Glutamatergic neuron (in vitro differentiated cells): ENCODE data around the gene KRTAP19-5. TPM values are rescaled to one million over a fixed set of nuclear protein-coding genes. Genes with fewer than 3 reads are reported as not detected.

Experiments
- DNase-seq: peaks from one replicate; pipeline ENCODE4 v3.0.0; 2022
- H3K27ac Mint-ChIP-seq: one replicate; pipeline ENCODE4 v1.8.0; 2020; ENCODE audit warnings: mild to moderate bottlenecking, mixed read lengths, inconsistent platforms; ENCODE audit not compliant: unreplicated experiment
- H3K27me3 Mint-ChIP-seq: one replicate; pipeline ENCODE4 v1.8.0; 2020; ENCODE audit warnings: mild to moderate bottlenecking, moderate library complexity, mixed read lengths, inconsistent platforms; ENCODE audit not compliant: unreplicated experiment
- H3K36me3 Mint-ChIP-seq: one replicate; pipeline ENCODE4 v1.8.0; 2020; ENCODE audit warnings: mild to moderate bottlenecking, mixed read lengths, inconsistent platforms; ENCODE audit not compliant: unreplicated experiment
- H3K4me1 Mint-ChIP-seq: one replicate; pipeline ENCODE4 v1.8.0; 2020; ENCODE audit warnings: mild to moderate bottlenecking, low read depth, mixed read lengths, inconsistent platforms; ENCODE audit not compliant: unreplicated experiment
- H3K4me3 Mint-ChIP-seq: one replicate; pipeline ENCODE4 v1.8.0; 2020; ENCODE audit warnings: mild to moderate bottlenecking, mixed read lengths, inconsistent platforms; ENCODE audit not compliant: unreplicated experiment
- H3K9me3 Mint-ChIP-seq: one replicate; pipeline ENCODE4 v1.8.0; 2020; ENCODE audit warnings: mild to moderate bottlenecking, moderate library complexity, mixed read lengths, inconsistent platforms; ENCODE audit not compliant: unreplicated experiment
- CTCF ChIP-seq: fragments of 200-600 bp; sonication (generic); IDR thresholded peaks from one replicate; pipeline ENCODE4 v1.5.0; 2021; ENCODE audit not compliant: partially characterized antibody, unreplicated experiment
- total RNA-seq: library from RNA; stranded (reverse); fragmentation: NEBNext Ultra II Directional; extraction: Animal tissue kit (Norgen Biotek cat#: 25700); gene quantifications from one replicate; pipeline ENCODE4 v1.2.1, GENCODE V29; 2021; ENCODE audit not compliant: unreplicated experiment

KRTAP19-5 gene
- total RNA-seq, 1 donor from 2014 or later, result not detected

GRCh38 chr21:30497065-30497464 is 4.9 kb downstream of the KRTAP19-5 start, which contains the start of gene KRTAP19-4:
Gene KRTAP19-4, minus strand, starts transcription at chr21:30497165. Its CDS starts 55 bp downstream, at chr21:30497110.
- Mint-ChIP-seq H3K27ac (no peak within 1 kb of the TSS), H3K4me3 (no peak within 1 kb of the TSS), H3K27me3 (no peaks in the 10 kb centered on the region), H3K9me3 (no peaks in the 10 kb centered on the region), H3K36me3 (no peaks in the 10 kb centered on the region), H3K4me1 (no peaks in the 10 kb centered on the region)
- DNase-seq, result no peak
- no peak for TF ChIP-seq CTCF

GRCh38 chr21:30491963-30492428 is 9.9 kb downstream of the KRTAP19-5 start, which contains the start of gene KRTAP19-3:
Gene KRTAP19-3, minus strand, starts transcription at chr21:30492013. Its CDS starts 56 bp downstream, at chr21:30491957.
- no peaks in the 10 kb centered on the region for H3K36me3 Mint-ChIP-seq
- no peak for DNase-seq

GRCh38 chr21:30487336-30487735 is 14.6 kb downstream of the KRTAP19-5 start, which contains the start of gene KRTAP19-2:
Gene KRTAP19-2, minus strand, starts transcription at chr21:30487436. Its CDS starts 88 bp downstream, at chr21:30487348.
- H3K27ac Mint-ChIP-seq, result no peak within 1 kb of the TSS
- H3K27me3 Mint-ChIP-seq, result peaks cover 2% of the 10 kb centered on the region
- no peaks in the 10 kb centered on the region for H3K36me3 Mint-ChIP-seq
- no peak for DNase-seq
- H3K4me1 Mint-ChIP-seq, result no peaks in the 10 kb centered on the region
- H3K9me3 Mint-ChIP-seq, result no peaks in the 10 kb centered on the region
- no peak within 1 kb of the TSS for H3K4me3 Mint-ChIP-seq
- TF ChIP-seq CTCF, result no peak

More at GRCh38 chr21:30491963-30492428, 9.9 kb downstream of the KRTAP19-5 start, which contains the start of gene KRTAP19-3:
- no peaks in the 10 kb centered on the region for H3K4me1 Mint-ChIP-seq
- TF ChIP-seq CTCF, result no peak
- H3K27ac Mint-ChIP-seq, result no peak within 1 kb of the TSS
- no peak within 1 kb of the TSS for H3K4me3 Mint-ChIP-seq
- no peaks in the 10 kb centered on the region for H3K27me3 Mint-ChIP-seq
- H3K9me3 Mint-ChIP-seq, result no peaks in the 10 kb centered on the region

- no peaks in the 10 kb centered on the region for H3K9me3 Mint-ChIP-seq
- H3K4me1 Mint-ChIP-seq, result no peaks in the 10 kb centered on the region
- H3K27me3 Mint-ChIP-seq, result peaks cover 2% of the 10 kb centered on the region
- H3K36me3 Mint-ChIP-seq, result no peaks in the 10 kb centered on the region
- no peak overlapping the region for H3K4me3 Mint-ChIP-seq
- no peak for TF ChIP-seq CTCF
- no peak overlapping the region for H3K27ac Mint-ChIP-seq
- DNase-seq, result no peak
These were observed 15.8 kb downstream of the KRTAP19-5 start for GRCh38 chr21:30486180-30486579.

GRCh38 chr21:30482130-30482529 is 19.8 kb downstream of the KRTAP19-5 start:
- Mint-ChIP-seq H3K4me1 (no peaks in the 10 kb centered on the region), H3K27me3 (peaks cover 2% of the 10 kb centered on the region), H3K36me3 (no peaks in the 10 kb centered on the region), H3K9me3 (no peaks in the 10 kb centered on the region), H3K27ac (no peak overlapping the region), H3K4me3 (no peak overlapping the region)
- no peak for DNase-seq
- no peak for TF ChIP-seq CTCF
